GM23338 (cell line): ENCODE results near the gene IGIP. TPM values are rescaled to one million over a fixed set of nuclear protein-coding genes. Genes with fewer than 3 reads are reported as not detected.
"Not testable (repeated sequence)": the region's sequence is repeated elsewhere in the genome, so short reads cannot be mapped to it uniquely, and the experiment has no call there.

ENCODE experiments used
- ATAC-seq: fragments of 200-7000 bp; cut with Tn5 transposase; 3 replicates; pipeline ENCODE4 v1.9.1; 2020
- DNase-seq: peaks from one replicate; pipeline ENCODE4 v3.0.0-alpha.2; 2015; ENCODE audit warnings: low spot score
- H2AFZ ChIP-seq: fragments of 200-600 bp; sonication (generic); 2 replicates; pipeline ENCODE4 v1.8.0; 2016; ENCODE audit warnings: antibody characterized with exemption, mild to moderate bottlenecking, moderate library complexity
- H3F3A ChIP-seq: fragments of 200-600 bp; sonication (generic); replicated peaks from 2 replicates; pipeline ENCODE4 v1.8.0; 2017; ENCODE audit warnings: antibody characterized with exemption, mixed run types, low read depth
- H3K27ac ChIP-seq: fragments of 200-600 bp; sonication (generic); 2 replicates; pipeline ENCODE4 v1.6.1; 2016; ENCODE audit warnings: low read depth
- H3K27me3 ChIP-seq: fragments of 200-600 bp; sonication (generic); 2 replicates; pipeline ENCODE4 v1.8.0; 2016; ENCODE audit warnings: mild to moderate bottlenecking, mixed run types, moderate library complexity; ENCODE audit not compliant: insufficient read depth
- H3K36me3 ChIP-seq: fragments of 200-600 bp; sonication (generic); 2 replicates; pipeline ENCODE4 v1.8.0; 2016; ENCODE audit warnings: mild to moderate bottlenecking; ENCODE audit not compliant: insufficient read depth
- H3K4me1 ChIP-seq: fragments of 200-600 bp; sonication (generic); 2 replicates; pipeline ENCODE4 v1.8.0; 2016; ENCODE audit warnings: mild to moderate bottlenecking, moderate library complexity; ENCODE audit not compliant: insufficient read depth
- H3K4me2 ChIP-seq: fragments of 200-600 bp; sonication (generic); 2 replicates; pipeline ENCODE4 v1.7.1; 2017; ENCODE audit warnings: mixed run types
- H3K4me3 ChIP-seq: fragments of 200-600 bp; sonication (generic); 2 replicates; pipeline ENCODE4 v1.6.1; 2016; ENCODE audit warnings: mixed run types
- H3K79me2 ChIP-seq: fragments of 200-600 bp; sonication (generic); replicated peaks from 2 replicates; pipeline ENCODE4 v1.8.0; 2017; ENCODE audit warnings: mild to moderate bottlenecking; ENCODE audit not compliant: insufficient read depth
- H3K9me2 ChIP-seq: fragments of 200-600 bp; sonication (generic); 2 replicates; pipeline ENCODE4 v1.8.0; 2017; ENCODE audit not compliant: insufficient read depth
- H4K20me1 ChIP-seq: fragments of 200-600 bp; sonication (generic); replicated peaks from 2 replicates; pipeline ENCODE4 v1.8.0; 2017; ENCODE audit warnings: mild to moderate bottlenecking; ENCODE audit not compliant: insufficient read depth
- H3K27ac Mint-ChIP-seq: 2 replicates; pipeline ENCODE4 v1.8.0; 2020; ENCODE audit warnings: inconsistent platforms, mild to moderate bottlenecking, moderate library complexity, mixed read lengths
- H3K27me3 Mint-ChIP-seq: 3 replicates; pipeline ENCODE4 v1.8.0; 2022; ENCODE audit warnings: low read depth, mild to moderate bottlenecking, moderate library complexity, mixed read lengths, inconsistent platforms; ENCODE audit not compliant: insufficient read depth, poor library complexity
- H3K36me3 Mint-ChIP-seq: 3 replicates; pipeline ENCODE4 v1.8.0; 2021; ENCODE audit warnings: low read depth, mild to moderate bottlenecking, inconsistent platforms, moderate library complexity, mixed read lengths
- H3K4me1 Mint-ChIP-seq: 3 replicates; pipeline ENCODE4 v1.8.0; 2020; ENCODE audit warnings: mild to moderate bottlenecking, inconsistent platforms, mixed read lengths
- H3K4me3 Mint-ChIP-seq: 3 replicates; pipeline ENCODE4 v1.8.0; 2021; ENCODE audit warnings: moderate library complexity, mild to moderate bottlenecking, inconsistent platforms, mixed read lengths
- H3K9me3 Mint-ChIP-seq: 3 replicates; pipeline ENCODE4 v1.8.0; 2020; ENCODE audit warnings: moderate library complexity, mild to moderate bottlenecking, inconsistent platforms, mixed read lengths
- CREB1 ChIP-seq: fragments of 250-450 bp; sonication (Bioruptor Pico); IDR thresholded peaks from 2 replicates; pipeline ENCODE4 v1.5.0; 2020; ENCODE audit warnings: low read depth, mild to moderate bottlenecking, moderate library complexity
- POLR2AphosphoS5 ChIP-seq: IDR thresholded peaks from 2 replicates; pipeline ENCODE4 v1.6.1; 2016; ENCODE audit warnings: antibody characterized with exemption, low read depth
- polyA plus RNA-seq: library from polyadenylated mRNA; unstranded; fragments of >200 nt; fragmentation: Nextera tagmentation; extraction: Ambion mirVana; gene quantifications from 2 replicates; pipeline ENCODE4 v1.2.1, GENCODE V29; 2016
- total RNA-seq: library from RNA; depleted of rRNA; stranded (reverse); fragments of >200 nt; shearing (Covaris generic); gene quantifications from 2 replicates; pipeline ENCODE4 v1.2.3, GENCODE V29; 2014
- TF ChIP-seq, protein P1 (sequence below): fragments of 250-450 bp; sonication (Bioruptor Pico); IDR thresholded peaks from 2 replicates; pipeline ENCODE4 v1.5.0; 2020; ENCODE audit warnings: mild to moderate bottlenecking, moderate library complexity

The IGIP gene
- total and polyA plus RNA-seq, 2 experiments from 2014 or later = 0.21 to 0.38 TPM

DNA sequence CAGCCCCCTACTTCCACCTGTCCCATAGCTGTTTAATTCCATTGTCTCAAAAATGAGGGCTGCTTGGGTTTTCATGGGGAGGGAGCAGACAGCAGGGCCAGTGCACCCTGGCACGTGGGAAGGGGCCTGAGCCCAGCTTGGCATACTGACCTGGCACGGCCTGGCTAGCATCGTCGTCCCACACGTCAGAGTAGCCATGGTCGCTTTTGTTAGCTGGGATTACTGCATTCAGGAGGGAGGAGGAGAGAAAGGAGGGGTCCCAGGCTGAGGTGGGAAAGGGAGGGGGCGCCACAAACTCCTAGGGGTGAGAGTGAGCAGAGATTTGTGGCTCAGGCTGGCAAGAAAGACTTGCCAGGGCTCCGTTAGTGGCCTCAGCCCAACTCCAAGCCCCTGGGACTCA is 28.2 kb downstream of the IGIP start:
- no peaks in the 10 kb centered on the region for H4K20me1 ChIP-seq
- peak overlapping the region; percentile 38 for H3K4me3 ChIP-seq
- DNase-seq = peak; percentile 66
- H3K4me1 ChIP-seq = peaks cover 24% of the 10 kb centered on the region
- no peaks in the 10 kb centered on the region for H3K79me2 ChIP-seq
- H3K36me3 ChIP-seq = no peaks in the 10 kb centered on the region
- TF ChIP-seq POLR2AphosphoS5 = no peak
- TF ChIP-seq, protein P1, sequence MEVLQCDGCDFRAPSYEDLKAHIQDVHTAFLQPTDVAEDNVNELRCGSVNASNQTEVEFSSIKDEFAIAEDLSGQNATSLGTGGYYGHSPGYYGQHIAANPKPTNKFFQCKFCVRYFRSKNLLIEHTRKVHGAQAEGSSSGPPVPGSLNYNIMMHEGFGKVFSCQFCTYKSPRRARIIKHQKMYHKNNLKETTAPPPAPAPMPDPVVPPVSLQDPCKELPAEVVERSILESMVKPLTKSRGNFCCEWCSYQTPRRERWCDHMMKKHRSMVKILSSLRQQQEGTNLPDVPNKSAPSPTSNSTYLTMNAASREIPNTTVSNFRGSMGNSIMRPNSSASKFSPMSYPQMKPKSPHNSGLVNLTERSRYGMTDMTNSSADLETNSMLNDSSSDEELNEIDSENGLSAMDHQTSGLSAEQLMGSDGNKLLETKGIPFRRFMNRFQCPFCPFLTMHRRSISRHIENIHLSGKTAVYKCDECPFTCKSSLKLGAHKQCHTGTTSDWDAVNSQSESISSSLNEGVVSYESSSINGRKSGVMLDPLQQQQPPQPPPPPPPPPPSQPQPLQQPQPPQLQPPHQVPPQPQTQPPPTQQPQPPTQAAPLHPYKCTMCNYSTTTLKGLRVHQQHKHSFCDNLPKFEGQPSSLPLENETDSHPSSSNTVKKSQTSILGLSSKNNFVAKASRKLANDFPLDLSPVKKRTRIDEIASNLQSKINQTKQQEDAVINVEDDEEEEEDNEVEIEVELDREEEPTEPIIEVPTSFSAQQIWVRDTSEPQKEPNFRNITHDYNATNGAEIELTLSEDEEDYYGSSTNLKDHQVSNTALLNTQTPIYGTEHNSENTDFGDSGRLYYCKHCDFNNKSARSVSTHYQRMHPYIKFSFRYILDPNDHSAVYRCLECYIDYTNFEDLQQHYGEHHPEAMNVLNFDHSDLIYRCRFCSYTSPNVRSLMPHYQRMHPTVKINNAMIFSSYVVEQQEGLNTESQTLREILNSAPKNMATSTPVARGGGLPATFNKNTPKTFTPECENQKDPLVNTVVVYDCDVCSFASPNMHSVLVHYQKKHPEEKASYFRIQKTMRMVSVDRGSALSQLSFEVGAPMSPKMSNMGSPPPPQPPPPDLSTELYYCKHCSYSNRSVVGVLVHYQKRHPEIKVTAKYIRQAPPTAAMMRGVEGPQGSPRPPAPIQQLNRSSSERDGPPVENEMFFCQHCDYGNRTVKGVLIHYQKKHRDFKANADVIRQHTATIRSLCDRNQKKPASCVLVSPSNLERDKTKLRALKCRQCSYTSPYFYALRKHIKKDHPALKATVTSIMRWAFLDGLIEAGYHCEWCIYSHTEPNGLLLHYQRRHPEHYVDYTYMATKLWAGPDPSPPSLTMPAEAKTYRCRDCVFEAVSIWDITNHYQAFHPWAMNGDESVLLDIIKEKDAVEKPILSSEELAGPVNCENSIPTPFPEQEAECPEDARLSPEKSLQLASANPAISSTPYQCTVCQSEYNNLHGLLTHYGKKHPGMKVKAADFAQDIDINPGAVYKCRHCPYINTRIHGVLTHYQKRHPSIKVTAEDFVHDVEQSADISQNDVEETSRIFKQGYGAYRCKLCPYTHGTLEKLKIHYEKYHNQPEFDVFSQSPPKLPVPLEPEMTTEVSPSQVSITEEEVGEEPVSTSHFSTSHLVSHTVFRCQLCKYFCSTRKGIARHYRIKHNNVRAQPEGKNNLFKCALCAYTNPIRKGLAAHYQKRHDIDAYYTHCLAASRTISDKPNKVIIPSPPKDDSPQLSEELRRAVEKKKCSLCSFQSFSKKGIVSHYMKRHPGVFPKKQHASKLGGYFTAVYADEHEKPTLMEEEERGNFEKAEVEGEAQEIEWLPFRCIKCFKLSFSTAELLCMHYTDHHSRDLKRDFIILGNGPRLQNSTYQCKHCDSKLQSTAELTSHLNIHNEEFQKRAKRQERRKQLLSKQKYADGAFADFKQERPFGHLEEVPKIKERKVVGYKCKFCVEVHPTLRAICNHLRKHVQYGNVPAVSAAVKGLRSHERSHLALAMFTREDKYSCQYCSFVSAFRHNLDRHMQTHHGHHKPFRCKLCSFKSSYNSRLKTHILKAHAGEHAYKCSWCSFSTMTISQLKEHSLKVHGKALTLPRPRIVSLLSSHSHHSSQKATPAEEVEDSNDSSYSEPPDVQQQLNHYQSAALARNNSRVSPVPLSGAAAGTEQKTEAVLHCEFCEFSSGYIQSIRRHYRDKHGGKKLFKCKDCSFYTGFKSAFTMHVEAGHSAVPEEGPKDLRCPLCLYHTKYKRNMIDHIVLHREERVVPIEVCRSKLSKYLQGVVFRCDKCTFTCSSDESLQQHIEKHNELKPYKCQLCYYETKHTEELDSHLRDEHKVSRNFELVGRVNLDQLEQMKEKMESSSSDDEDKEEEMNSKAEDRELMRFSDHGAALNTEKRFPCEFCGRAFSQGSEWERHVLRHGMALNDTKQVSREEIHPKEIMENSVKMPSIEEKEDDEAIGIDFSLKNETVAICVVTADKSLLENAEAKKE (CRISPR knock-in tag) = no peak
- peak; percentile 45 for TF ChIP-seq CREB1 (CRISPR knock-in tag)
- H2AFZ ChIP-seq = peak overlapping the region; percentile 97
- no peaks in the 10 kb centered on the region for H3F3A ChIP-seq
- H3K4me1 Mint-ChIP-seq = peaks cover 39% of the 10 kb centered on the region
- no peaks in the 10 kb centered on the region for H3K36me3 Mint-ChIP-seq
- no peaks in the 10 kb centered on the region for H3K9me3 Mint-ChIP-seq
- peak; percentile 28 for ATAC-seq
- peak overlapping the region; percentile 10; the same call in 1 of the 3 replicates for H3K4me3 Mint-ChIP-seq
- peak overlapping the region; percentile 72 for H3K4me2 ChIP-seq
- H3K27me3 ChIP-seq = peaks cover 33% of the 10 kb centered on the region
- no peak overlapping the region for H3K27ac ChIP-seq
- H3K9me2 ChIP-seq = no peaks in the 10 kb centered on the region
- H3K27ac Mint-ChIP-seq = no peak overlapping the region
- peaks cover 7% of the 10 kb centered on the region for H3K27me3 Mint-ChIP-seq

- H4K20me1 ChIP-seq, H3F3A ChIP-seq, H3K27me3 Mint-ChIP-seq, H3K79me2 ChIP-seq, ATAC-seq, H3K4me3 ChIP-seq, H3K9me2 ChIP-seq, H3K36me3 ChIP-seq, H3K27ac ChIP-seq, H3K9me3 Mint-ChIP-seq, DNase-seq, H3K4me3 Mint-ChIP-seq, H3K27ac Mint-ChIP-seq, H3K4me2 ChIP-seq, H3K36me3 Mint-ChIP-seq, H2AFZ ChIP-seq: not testable (repeated sequence)
- H3K4me1 Mint-ChIP-seq = peaks cover 36% of the 10 kb centered on the region
- Histone ChIP-seq H3K4me1 (peaks cover 24% of the 10 kb centered on the region), H3K27me3 (peaks cover 32% of the 10 kb centered on the region)
Measured at GRCh38 chr5:140154710-140155381, 29.1 kb downstream of the IGIP start.
